Nephron (organoid): ENCODE data around the gene NINJ1.

Experiments used
- H3K27ac Mint-ChIP-seq, 3 experiments: 2 replicates each; pipeline ENCODE4 v1.8.0; 2020; ENCODE audit warnings: mixed read lengths in 3 of 3, mild to moderate bottlenecking in 2 of 3, moderate library complexity in 1 of 3
- H3K27me3 Mint-ChIP-seq: 2 replicates; pipeline ENCODE4 v1.8.0; 2021; ENCODE audit warnings: low read depth, mild to moderate bottlenecking, moderate library complexity, mixed read lengths
- H3K36me3 Mint-ChIP-seq: 2 replicates; pipeline ENCODE4 v1.8.0; 2020; ENCODE audit warnings: low read depth, mixed read lengths
- H3K4me1 Mint-ChIP-seq: 2 replicates; pipeline ENCODE4 v1.8.0; 2020; ENCODE audit warnings: mixed read lengths
- H3K4me3 Mint-ChIP-seq, 3 experiments: 2 replicates each; pipeline ENCODE4 v1.8.0; 2020; ENCODE audit warnings: mild to moderate bottlenecking in 3 of 3, mixed read lengths in 3 of 3, moderate library complexity in 2 of 3
- H3K9me3 Mint-ChIP-seq: 2 replicates; pipeline ENCODE4 v1.8.0; 2020; ENCODE audit warnings: mixed read lengths
- CTCF ChIP-seq, 3 experiments: fragments of 200-600 bp; sonication (generic); IDR thresholded peaks; one replicate each; pipeline ENCODE4 v1.5.0; 2021; ENCODE audit warnings: antibody characterized with exemption in 3 of 3; ENCODE audit not compliant: unreplicated experiment in 3 of 3

NINJ1 gene

DNA sequence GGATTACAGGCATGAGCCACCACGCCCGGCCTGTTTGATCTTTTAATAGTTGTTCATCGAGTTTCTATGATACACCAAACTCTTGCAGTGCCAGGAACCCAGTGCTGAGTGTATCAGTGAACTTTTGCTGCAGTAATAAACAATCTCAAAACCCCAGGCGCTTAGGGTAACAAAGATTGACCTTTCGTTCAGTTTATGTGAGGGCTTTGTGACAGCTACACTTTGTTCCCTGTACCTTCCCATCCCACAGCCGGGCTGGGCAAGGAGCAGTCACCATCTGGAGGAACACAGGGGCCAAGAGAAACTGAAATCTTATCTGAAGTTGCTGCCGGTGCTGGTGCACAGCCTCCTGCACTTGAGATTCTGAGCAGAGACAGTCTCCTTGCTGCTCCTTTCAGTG, 32.6 kb upstream of the NINJ1 start:
- Mint-ChIP-seq H3K36me3 (no peaks in the 10 kb centered on the region), H3K27me3 (peaks cover 6% of the 10 kb centered on the region), H3K4me3 (no peak overlapping the region), H3K9me3 (no peaks in the 10 kb centered on the region), H3K27ac (no peak overlapping the region), H3K4me1 (peaks cover 7% of the 10 kb centered on the region)
- no peak for TF ChIP-seq CTCF (IDR thresholded peaks at IDR 0.05; ENCODE audit: unreplicated experiment in 3 of 3)

DNA sequence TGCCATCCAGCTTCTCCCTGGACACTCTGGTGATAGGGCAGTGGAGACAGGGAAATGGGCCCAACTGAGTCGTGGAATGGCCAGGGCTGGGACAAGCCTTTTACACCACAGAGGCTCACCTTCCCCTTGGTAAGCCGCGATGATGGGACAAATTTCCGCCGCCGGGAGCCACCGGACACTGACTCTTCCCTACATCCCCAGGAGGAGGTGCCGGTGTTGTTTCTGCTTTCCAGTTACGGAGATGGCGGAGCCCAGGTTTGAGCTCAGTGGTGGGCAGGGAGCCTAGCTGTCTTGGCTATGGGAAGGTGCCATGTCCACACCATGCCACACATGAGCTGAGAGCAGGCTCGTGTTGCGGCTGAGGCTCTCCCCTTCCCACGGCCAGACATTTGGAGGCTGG, 30.0 kb upstream of the NINJ1 start:
- Mint-ChIP-seq H3K27ac (no peak overlapping the region), H3K36me3 (no peaks in the 10 kb centered on the region), H3K4me1 (peaks cover 14% of the 10 kb centered on the region)

DNA sequence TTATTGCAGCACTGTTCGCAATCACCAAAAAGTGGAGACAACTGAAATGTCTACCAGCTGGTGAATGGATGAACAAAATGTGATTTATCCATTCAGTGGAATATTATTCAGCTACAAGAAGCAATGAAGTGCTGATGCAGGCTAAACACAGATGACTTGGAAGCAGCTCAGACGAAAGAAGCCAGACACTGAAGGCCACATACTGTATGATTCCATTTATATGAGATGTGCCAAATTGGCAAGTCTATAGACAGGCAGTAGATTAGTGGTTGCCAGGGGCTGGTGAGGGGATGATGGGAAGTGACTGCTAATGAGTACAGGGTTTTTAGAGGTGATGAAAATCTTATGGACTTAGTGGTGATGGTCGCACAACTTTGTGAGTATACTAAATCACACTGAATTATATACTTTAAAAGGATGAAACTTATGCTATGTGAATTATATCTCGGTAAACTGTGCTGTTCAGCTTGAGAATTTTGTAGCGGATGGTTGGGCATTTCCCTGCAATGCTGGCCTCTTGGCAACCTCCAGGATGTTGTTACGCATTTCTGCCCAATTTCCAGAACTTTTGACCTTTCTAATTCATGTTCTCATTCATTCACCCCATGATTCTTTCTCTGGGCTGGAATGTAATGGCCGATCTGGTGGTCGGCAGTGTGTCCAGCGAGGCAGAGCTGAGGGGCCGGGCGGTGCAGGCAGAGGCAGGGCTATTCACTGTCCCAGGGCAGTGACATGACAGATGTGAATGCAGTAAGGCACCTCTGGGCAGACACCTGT, 27.9 kb upstream of the NINJ1 start:
- no peak overlapping the region for H3K4me3 Mint-ChIP-seq
- peak overlapping the region in 2 of 3 experiments; percentile 36 to 53 for H3K27ac Mint-ChIP-seq
- peaks cover 14% of the 10 kb centered on the region for H3K4me1 Mint-ChIP-seq
- TF ChIP-seq CTCF (IDR thresholded peaks at IDR 0.05; ENCODE audit: unreplicated experiment in 3 of 3), result no peak
- H3K36me3 Mint-ChIP-seq, result no peaks in the 10 kb centered on the region
- peaks cover 10% of the 10 kb centered on the region for H3K27me3 Mint-ChIP-seq
- no peaks in the 10 kb centered on the region for H3K9me3 Mint-ChIP-seq

More for the DNA sequence above, 30.0 kb upstream of the NINJ1 start:
- no peak overlapping the region for H3K4me3 Mint-ChIP-seq
- peaks cover 13% of the 10 kb centered on the region for H3K27me3 Mint-ChIP-seq
- no peaks in the 10 kb centered on the region for H3K9me3 Mint-ChIP-seq
- TF ChIP-seq CTCF (IDR thresholded peaks at IDR 0.05; ENCODE audit: unreplicated experiment in 3 of 3), result no peak

DNA sequence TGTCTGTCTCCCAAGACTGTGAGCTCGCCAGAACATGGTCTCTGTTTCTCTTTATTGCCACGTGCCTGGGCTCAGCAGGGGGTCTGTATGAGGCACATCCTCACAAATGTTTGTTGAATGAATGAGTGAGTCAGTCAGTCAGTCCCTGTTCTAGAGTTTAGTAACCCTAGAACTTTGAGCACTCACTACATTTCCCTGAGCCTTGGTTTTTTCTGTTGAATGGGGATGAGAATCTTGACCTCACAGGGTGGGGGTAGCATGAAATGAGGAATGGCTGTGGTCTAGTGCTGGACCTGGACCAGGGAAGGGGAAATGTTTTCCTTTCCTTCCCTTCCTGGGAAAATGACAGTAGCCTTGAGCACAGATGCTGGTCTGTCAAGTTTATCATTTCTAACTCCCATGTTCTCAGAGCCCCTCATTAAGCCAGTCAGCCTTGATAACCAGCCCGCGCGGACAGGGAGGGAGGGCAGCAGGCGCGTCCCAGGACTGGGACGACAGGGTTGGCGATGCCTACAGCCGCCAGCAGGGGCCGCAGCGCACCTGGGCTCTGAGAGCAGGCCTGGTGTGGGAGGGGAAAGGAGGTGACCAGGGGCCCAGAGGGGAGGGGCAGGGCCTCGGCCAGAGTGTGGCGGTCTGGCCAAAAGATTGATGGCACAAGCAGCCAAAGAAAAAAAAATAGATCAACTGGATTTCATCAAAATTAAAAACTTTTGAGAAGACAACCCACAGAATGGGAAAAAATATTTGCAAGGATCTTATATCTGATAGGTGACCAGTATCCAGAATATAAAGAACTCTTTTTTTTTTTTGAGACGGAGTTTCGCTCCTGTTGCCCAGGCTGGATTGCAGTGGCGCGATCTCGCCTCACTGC, 25.8 kb upstream of the NINJ1 start:
- H3K27me3 Mint-ChIP-seq, result peaks cover 11% of the 10 kb centered on the region
- no peak overlapping the region for H3K4me3 Mint-ChIP-seq
- no peaks in the 10 kb centered on the region for H3K36me3 Mint-ChIP-seq
- H3K27ac Mint-ChIP-seq, result peak overlapping the region in 1 of 3 experiments; percentile 15
- peaks cover 14% of the 10 kb centered on the region for H3K4me1 Mint-ChIP-seq
- peak; percentile 96 to 97 (median 96) for TF ChIP-seq CTCF (IDR thresholded peaks at IDR 0.05; ENCODE audit: unreplicated experiment in 3 of 3)
- no peaks in the 10 kb centered on the region for H3K9me3 Mint-ChIP-seq

DNA sequence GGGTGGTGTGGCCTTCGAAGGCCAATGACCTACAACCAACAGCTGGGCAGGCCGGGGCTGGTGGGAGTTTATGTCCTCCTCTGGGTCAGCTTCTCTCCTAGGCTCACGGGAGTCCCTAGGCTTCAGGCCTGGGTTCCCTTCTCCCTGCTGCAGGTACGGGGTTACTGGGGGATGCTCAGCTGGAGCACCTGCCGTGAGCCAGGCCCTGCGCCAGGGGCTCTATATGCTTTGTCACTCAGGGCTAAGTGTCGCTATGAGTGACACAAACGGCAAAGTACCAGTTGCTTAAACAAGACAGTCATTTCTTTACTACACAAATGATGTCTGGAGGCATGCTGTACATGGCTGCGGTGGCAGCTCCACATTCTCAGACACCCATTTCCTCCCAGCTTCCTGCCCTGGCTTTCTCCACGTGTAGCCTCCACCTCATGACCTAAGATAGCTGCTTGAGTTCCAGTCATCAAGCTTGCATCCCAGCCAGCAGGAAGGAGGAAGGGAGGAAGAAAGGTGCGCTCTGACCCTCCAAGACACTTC, 22.5 kb upstream of the NINJ1 start:
- Mint-ChIP-seq H3K36me3 (no peaks in the 10 kb centered on the region), H3K27ac (no peak overlapping the region), H3K4me1 (peaks cover 6% of the 10 kb centered on the region), H3K27me3 (peaks cover 15% of the 10 kb centered on the region), H3K4me3 (no peak overlapping the region), H3K9me3 (no peaks in the 10 kb centered on the region)
- TF ChIP-seq CTCF (IDR thresholded peaks at IDR 0.05; ENCODE audit: unreplicated experiment in 3 of 3), result no peak
